NT2/D1 (cell line): Measurements from ENCODE around the gene PDE6B.

ENCODE experiments used
- SUZ12 ChIP-seq: IDR thresholded peaks from 2 replicates; pipeline ENCODE4 v1.6.1; 2011; ENCODE audit not compliant: insufficient read length, insufficient read depth; ENCODE audit errors: extremely low read depth
- ZNF274 ChIP-seq: IDR thresholded peaks from 2 replicates; pipeline ENCODE4 v1.6.1; 2011; ENCODE audit warnings: mild to moderate bottlenecking, low read depth, low read length

- TF ChIP-seq ZNF274 (no peak), SUZ12 (no peak)
These were observed 9.2 kb downstream of the PDE6B start for GRCh38 chr4:634599-634985.
